Upper lobe of left lung (tissue), 6 donors: Measurements from ENCODE around the gene KAT6B. TPM values are rescaled to one million over a fixed set of nuclear protein-coding genes. Genes with fewer than 3 reads are reported as not detected.
"Not testable (repeated sequence)": the region's sequence is repeated elsewhere in the genome, so short reads cannot be mapped to it uniquely, and the experiment has no call there.

Experiments
- ATAC-seq, 2 donors: fragments of 200-7000 bp; cut with Tn5 transposase; one replicate each; pipeline ENCODE4 v1.9.1; 2022; ENCODE audit warnings: mild to moderate bottlenecking in 2 of 2, moderate library complexity in 2 of 2; ENCODE audit not compliant: low FRiP score in 2 of 2
- DNase-seq, 2 donors: peaks; one replicate each; pipeline ENCODE4 v3.0.0-alpha.2; 2019 to 2020
- H3K27ac ChIP-seq, 4 donors: fragments of 200-600 bp; sonication (generic); one replicate each; pipeline ENCODE4 v1.5.1; 2016 to 2019
- H3K27me3 ChIP-seq, 4 donors: fragments of 200-600 bp; sonication (generic); one replicate each; pipeline ENCODE4 v1.5.1; 2017 to 2019
- H3K36me3 ChIP-seq, 4 donors: fragments of 200-600 bp; sonication (generic); one replicate each; pipeline ENCODE4 v1.5.1; 2016 to 2019
- H3K4me1 ChIP-seq, 4 donors: fragments of 200-600 bp; sonication (generic); one replicate each; pipeline ENCODE4 v1.5.1; 2018 to 2019
- H3K4me3 ChIP-seq, 4 donors: fragments of 200-600 bp; sonication (generic); one replicate each; pipeline ENCODE4 v1.5.1; 2017 to 2019; ENCODE audit warnings: mild to moderate bottlenecking in 2 of 4, moderate library complexity in 1 of 4
- H3K9me3 ChIP-seq, 4 donors: fragments of 200-600 bp; sonication (generic); one replicate each; pipeline ENCODE4 v1.5.1; 2018 to 2019
- EP300 ChIP-seq, 4 donors: sonication (generic); formaldehyde crosslinking; IDR thresholded peaks; one replicate each; pipeline ENCODE4 v1.5.1; 2017; ENCODE audit warnings: antibody characterized with exemption in 4 of 4, control low read depth in 2 of 4
- POLR2A ChIP-seq, 4 donors: fragments of 450-650 bp; IDR thresholded peaks; one replicate each; pipeline ENCODE4 v1.5.1; 2016 to 2017; ENCODE audit warnings: antibody characterized with exemption in 4 of 4, mild to moderate bottlenecking in 2 of 4
- POLR2AphosphoS5 ChIP-seq, 2 donors: sonication (generic); formaldehyde crosslinking; IDR thresholded peaks; one replicate each; pipeline ENCODE4 v1.5.1; 2017; ENCODE audit warnings: antibody characterized with exemption in 2 of 2
- WGBS, 2 donors: methylation state at CpG; one replicate each; pipeline ENCODE4 v1.1.5; 2017 to 2018; 5-methylcytosine and 5-hydroxymethylcytosine counted together
- total RNA-seq, 6 donors: library from RNA; depleted of rRNA in 4 of 6; stranded (reverse); fragments of >200 nt in 4 of 6; gene quantifications; one replicate each; pipeline versions ENCODE4 v1.1.0 to v1.2.1, GENCODE V29; 2016 to 2021
- TF ChIP-seq, protein P1 (sequence below), 6 experiments: fragments of 450-650 bp in 4 of 6; fragments of 200-600 bp in 2 of 6; sonication (generic) in 2 of 6; IDR thresholded peaks; one replicate each; pipeline ENCODE4 v1.5.1; 2016 to 2019; ENCODE audit warnings: antibody characterized with exemption in 6 of 6
- donor health status: DM: no; HTN: no; CAD: no; lungs with moderate emphysema.
- donor health status: DM: no; HTN: yes; CAD: no; lungs with severe emphysema.

The KAT6B gene
- total RNA-seq, 6 donors from 2014 or later = 35.2 to 78.4 (median 38.0) TPM

GRCh38 chr10:74874649-74875048 lies 48.2 kb downstream of the KAT6B start:
- Histone ChIP-seq H3K9me3 (no peaks in the 10 kb centered on the region), H3K4me3 (no peak overlapping the region), H3K27me3 (no peaks in the 10 kb centered on the region), H3K27ac (no peak overlapping the region), H3K4me1 (peaks cover 18 to 34% (median 30%) of the 10 kb centered on the region in 4 donors), H3K36me3 (no peaks in the 10 kb centered on the region)
- 89 to 100% methylated on average over 1 of the region's 1 CpG for WGBS, 2 donors
- ATAC-seq (no peak), DNase-seq (no peak)
- TF ChIP-seq POLR2A (IDR thresholded peaks at IDR 0.05) (no peak), POLR2AphosphoS5 (IDR thresholded peaks at IDR 0.05) (no peak)
- TF ChIP-seq, protein P1, sequence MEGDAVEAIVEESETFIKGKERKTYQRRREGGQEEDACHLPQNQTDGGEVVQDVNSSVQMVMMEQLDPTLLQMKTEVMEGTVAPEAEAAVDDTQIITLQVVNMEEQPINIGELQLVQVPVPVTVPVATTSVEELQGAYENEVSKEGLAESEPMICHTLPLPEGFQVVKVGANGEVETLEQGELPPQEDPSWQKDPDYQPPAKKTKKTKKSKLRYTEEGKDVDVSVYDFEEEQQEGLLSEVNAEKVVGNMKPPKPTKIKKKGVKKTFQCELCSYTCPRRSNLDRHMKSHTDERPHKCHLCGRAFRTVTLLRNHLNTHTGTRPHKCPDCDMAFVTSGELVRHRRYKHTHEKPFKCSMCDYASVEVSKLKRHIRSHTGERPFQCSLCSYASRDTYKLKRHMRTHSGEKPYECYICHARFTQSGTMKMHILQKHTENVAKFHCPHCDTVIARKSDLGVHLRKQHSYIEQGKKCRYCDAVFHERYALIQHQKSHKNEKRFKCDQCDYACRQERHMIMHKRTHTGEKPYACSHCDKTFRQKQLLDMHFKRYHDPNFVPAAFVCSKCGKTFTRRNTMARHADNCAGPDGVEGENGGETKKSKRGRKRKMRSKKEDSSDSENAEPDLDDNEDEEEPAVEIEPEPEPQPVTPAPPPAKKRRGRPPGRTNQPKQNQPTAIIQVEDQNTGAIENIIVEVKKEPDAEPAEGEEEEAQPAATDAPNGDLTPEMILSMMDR (IDR thresholded peaks at IDR 0.05) = no peak

DNA sequence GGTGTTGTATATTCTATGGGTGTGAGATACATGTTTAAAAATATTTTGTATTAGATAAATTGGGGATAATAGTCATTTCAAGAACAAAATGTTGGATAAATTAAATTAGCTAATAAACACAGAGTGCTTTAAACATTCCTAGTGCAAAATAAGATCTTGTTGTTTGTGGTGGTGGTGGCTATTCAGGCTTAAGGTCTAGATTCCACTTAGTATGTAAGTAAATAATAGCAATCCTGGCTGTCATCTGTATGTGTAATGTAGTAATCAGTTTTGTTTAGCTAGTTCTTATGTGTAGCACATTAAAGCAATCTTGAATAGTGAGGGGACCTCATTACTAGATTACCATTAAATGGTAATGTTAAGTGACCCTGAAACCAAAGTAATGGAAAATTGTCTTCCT lies 48.7 kb downstream of the KAT6B start:
- Histone ChIP-seq H3K4me1 (peaks cover 18 to 34% (median 30%) of the 10 kb centered on the region in 4 donors), H3K27ac (no peak overlapping the region), H3K9me3 (no peaks in the 10 kb centered on the region), H3K4me3 (no peak overlapping the region), H3K27me3 (no peaks in the 10 kb centered on the region), H3K36me3 (no peaks in the 10 kb centered on the region)
- ATAC-seq = no peak
- DNase-seq = no peak
- TF ChIP-seq, protein P1 (IDR thresholded peaks at IDR 0.05) = no peak
- TF ChIP-seq POLR2A (IDR thresholded peaks at IDR 0.05) = no peak

GRCh38 chr10:74875966-74876365 lies 49.6 kb downstream of the KAT6B start:
- no peak overlapping the region for H3K4me3 ChIP-seq
- no peak for ATAC-seq
- no peak for TF ChIP-seq POLR2AphosphoS5 (IDR thresholded peaks at IDR 0.05)
- TF ChIP-seq, protein P1 (IDR thresholded peaks at IDR 0.05) = no peak
- no peak for TF ChIP-seq EP300 (IDR thresholded peaks at IDR 0.05)
- TF ChIP-seq POLR2A (IDR thresholded peaks at IDR 0.05) = no peak
- DNase-seq = no peak
- H3K36me3 ChIP-seq = no peaks in the 10 kb centered on the region
- no peaks in the 10 kb centered on the region for H3K9me3 ChIP-seq
- peaks cover 18 to 34% (median 30%) of the 10 kb centered on the region in 4 donors for H3K4me1 ChIP-seq
- 34 to 35% methylated on average over 1 of the region's 1 CpG for WGBS, 2 donors
- no peaks in the 10 kb centered on the region for H3K27me3 ChIP-seq
- no peak overlapping the region for H3K27ac ChIP-seq

DNA sequence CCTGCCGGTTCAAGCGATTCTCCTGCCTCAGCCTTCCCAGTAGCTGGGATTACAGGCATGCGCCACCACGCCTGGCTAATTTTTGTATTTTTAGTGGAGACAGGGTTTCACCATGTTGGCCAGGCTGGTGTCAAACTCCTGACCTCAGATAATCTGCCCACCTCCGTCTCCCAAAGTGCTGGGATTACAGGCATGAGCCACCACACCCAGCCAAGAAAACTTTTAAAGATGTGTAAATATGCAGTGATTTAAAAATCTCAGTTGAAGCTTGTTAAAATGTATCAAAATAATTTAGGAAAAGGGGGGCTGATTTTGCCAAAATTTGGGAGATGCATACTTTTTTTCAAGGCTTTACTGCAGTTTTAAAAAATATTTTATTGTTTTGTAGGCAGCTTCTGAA lies 50.7 kb downstream of the KAT6B start:
- not testable (repeated sequence) for ATAC-seq, DNase-seq, H3K9me3 ChIP-seq, H3K4me3 ChIP-seq, H3K27me3 ChIP-seq, H3K27ac ChIP-seq, H3K36me3 ChIP-seq
- 84 to 91% methylated on average over 5 of the region's 5 CpGs for WGBS, 2 donors
- peaks cover 20 to 34% (median 27%) of the 10 kb centered on the region in 4 donors for H3K4me1 ChIP-seq

- Histone ChIP-seq H3K27ac (no peak overlapping the region), H3K9me3 (no peaks in the 10 kb centered on the region), H3K4me3 (no peak overlapping the region), H3K4me1 (peaks cover 28 to 42% (median 32%) of the 10 kb centered on the region in 4 donors), H3K36me3 (no peaks in the 10 kb centered on the region), H3K27me3 (no peaks in the 10 kb centered on the region)
- ATAC-seq (no peak), DNase-seq (no peak)
- TF ChIP-seq POLR2A (IDR thresholded peaks at IDR 0.05) (no peak), EP300 (IDR thresholded peaks at IDR 0.05) (no peak), POLR2AphosphoS5 (IDR thresholded peaks at IDR 0.05) (no peak)
- TF ChIP-seq, protein P1 (IDR thresholded peaks at IDR 0.05) = no peak
These were observed 51.5 kb downstream of the KAT6B start for GRCh38 chr10:74877898-74878297.
